Epithelial cell of esophagus (primary cell): ENCODE results near the gene AGPAT1.
"Not testable (repeated sequence)": the region's sequence is repeated elsewhere in the genome, so short reads cannot be mapped to it uniquely, and the experiment has no call there.

Experiments
- DNase-seq: peaks from one replicate; pipeline ENCODE4 v3.0.0; 2010; ENCODE audit warnings: low read depth
- H3K4me3 ChIP-seq: 2 replicates; pipeline ENCODE4 v1.5.1; 2011; ENCODE audit warnings: mild to moderate bottlenecking, low read length, control low read depth
- CTCF ChIP-seq: IDR thresholded peaks from 2 replicates; pipeline ENCODE4 v1.5.1; 2011; ENCODE audit warnings: low read depth, mild to moderate bottlenecking, low read length, control low read depth, inconsistent platforms; ENCODE audit not compliant: insufficient read depth; ENCODE audit errors: missing control alignments

The AGPAT1 gene

GRCh38 chr6:32147401-32148132, 28.3 kb downstream of the AGPAT1 start:
- H3K4me3 ChIP-seq: peak overlapping the region; percentile 82
- DNase-seq: no peak
- TF ChIP-seq CTCF: no peak

GRCh38 chr6:32146687-32147086, 29.2 kb downstream of the AGPAT1 start:
- DNase-seq: no peak
- no peak overlapping the region for H3K4me3 ChIP-seq
- no peak for TF ChIP-seq CTCF

GRCh38 chr6:32146287-32146686, 29.6 kb downstream of the AGPAT1 start:
- DNase-seq: peak; percentile 41
- TF ChIP-seq CTCF: no peak
- H3K4me3 ChIP-seq: no peak overlapping the region

GRCh38 chr6:32144238-32144637, 31.6 kb downstream of the AGPAT1 start:
- not testable (repeated sequence) for DNase-seq, H3K4me3 ChIP-seq

- no peak for DNase-seq
- no peak overlapping the region for H3K4me3 ChIP-seq
- TF ChIP-seq CTCF: no peak
Observed at GRCh38 chr6:32140420-32141046, 35.4 kb downstream of the AGPAT1 start.

GRCh38 chr6:32139590-32139989, 36.3 kb downstream of the AGPAT1 start:
- no peak for TF ChIP-seq CTCF
- DNase-seq: no peak
- H3K4me3 ChIP-seq: no peak overlapping the region

- TF ChIP-seq CTCF: no peak
- no peak for DNase-seq
- no peak overlapping the region for H3K4me3 ChIP-seq
Observed at GRCh38 chr6:32137454-32137853, 38.4 kb downstream of the AGPAT1 start.
